Placental epithelial cell (primary cell): ENCODE results near the gene UIMC1. TPM values are rescaled to one million over a fixed set of nuclear protein-coding genes. Genes with fewer than 3 reads are reported as not detected.

Source experiments
- total RNA-seq: library from RNA; depleted of rRNA; stranded (reverse); fragments of >200 nt; gene quantifications from 2 replicates; pipeline ENCODE4 v1.2.3, GENCODE V29; 2012

Gene UIMC1
- 29.8 and 41.6 TPM in 2 replicates for total RNA-seq

DNA sequence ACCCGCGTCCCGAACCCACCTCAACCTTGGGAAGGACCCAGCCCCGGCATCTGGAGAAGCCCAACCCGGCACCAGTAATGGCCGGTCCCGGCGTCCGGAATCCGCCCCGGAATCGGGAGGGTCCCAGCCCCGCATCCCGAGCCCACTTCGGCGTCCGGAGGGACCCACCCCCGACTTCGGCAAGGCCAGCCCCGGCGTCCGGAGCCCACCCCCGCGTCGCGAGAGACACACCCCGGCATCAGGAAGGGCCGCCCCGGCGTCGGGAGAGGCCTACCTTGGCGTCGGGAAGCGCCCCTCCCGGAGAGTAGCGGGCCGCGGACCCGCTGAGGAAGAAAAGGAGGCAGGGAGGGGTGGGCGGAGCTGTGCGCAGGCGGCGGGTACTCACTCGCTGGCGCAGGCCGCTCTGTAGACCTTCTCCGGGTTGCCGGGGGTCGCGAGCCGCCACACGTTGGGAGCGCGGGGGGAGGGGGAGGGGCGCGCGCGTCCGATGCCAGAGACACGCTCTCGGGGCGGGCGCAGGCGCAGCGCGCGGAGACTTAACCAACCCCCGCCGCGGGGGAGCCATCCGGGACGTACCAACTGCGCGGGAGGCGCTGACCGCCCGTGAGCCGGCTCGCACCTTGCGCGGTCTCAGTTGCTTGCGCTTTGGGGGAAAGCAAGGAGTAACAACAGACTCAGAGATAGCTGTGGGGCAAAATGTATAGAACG, at the start of gene UIMC1:
Gene UIMC1 (minus strand): TSS at position 515 of the 708 bp plus-strand sequence. CDS start 24,164 bp downstream, outside the sequence.

DNA sequence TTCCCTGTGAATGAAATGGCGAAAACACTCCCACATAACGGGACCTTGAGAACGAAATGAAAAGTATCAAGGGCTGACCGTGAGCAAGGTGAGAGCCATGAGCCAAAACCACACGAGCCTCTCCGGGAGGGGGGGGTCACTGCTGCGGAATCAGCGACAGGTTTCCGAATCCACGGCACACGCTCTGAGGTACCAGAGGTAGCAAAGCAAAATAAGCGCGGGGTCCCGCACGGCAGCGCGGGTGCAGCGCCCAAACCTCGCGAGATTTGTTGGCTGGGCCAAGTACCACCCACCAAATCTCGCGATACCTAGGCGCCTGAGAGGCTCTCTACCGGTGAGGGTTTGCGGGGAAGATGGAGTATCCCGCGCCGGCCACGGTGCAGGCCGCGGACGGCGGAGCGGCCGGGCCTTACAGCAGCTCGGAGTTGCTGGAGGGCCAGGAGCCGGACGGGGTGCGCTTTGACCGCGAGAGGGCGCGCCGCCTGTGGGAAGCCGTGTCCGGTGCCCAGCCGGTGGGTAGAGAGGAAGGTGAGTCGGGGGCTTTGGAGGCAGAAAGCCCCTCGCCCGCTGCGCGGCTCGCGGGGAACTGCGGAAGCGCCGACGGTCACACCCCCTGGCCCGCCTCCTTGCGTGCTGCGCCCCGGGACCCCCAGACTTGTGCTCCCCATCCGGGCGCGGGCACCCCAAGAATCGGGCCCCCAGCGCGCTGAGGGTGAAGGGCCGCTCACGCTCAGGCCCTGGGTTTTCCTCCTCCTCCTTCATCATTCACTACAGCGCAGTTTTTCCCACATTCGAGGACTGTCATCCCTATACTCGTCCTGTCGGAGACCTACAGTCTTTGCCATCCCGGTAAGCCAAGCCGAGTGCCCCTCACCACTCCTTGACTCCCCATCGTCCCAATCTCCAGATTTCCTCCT, 16.1 kb upstream of the UIMC1 start, which contains the start of gene ZNF346:
Gene ZNF346 (plus strand): TSS at position 311 of the 917 bp plus-strand sequence. CDS start 43 bp downstream, at position 354.

DNA sequence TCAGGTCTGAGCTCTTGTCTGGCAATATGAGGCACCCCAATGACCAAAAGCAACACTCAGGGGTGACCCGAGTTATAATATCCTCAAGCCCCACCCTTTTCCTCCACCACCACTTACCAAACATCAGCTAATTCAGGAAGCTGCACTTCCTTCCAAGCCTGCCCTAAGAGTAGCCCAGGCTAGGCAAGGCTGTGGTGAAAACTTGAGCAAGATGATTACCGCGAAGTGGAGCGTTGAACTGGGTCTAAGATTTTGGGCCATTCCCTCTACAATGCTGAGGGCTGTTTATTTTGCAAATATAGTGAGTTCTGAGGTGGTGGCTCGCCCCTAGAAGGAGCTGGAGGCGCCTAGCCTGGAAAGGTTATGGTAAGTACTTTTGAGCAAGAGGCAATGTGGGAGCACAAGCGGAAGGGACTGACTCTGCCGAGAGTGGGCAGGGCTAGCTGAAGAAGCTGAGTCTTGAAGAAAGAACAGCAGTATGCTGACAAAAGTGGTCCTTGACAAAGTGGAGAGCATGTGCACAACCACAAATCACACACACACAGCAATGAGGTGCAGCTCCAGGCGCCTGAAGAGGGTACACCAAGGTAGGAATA, 107.2 kb downstream of the UIMC1 start, which contains the start of gene HK3:
Gene HK3 (minus strand): TSS at position 51 of the 596 bp plus-strand sequence. CDS start 3,187 bp downstream, outside the sequence.

Other genes starting within 250 kb of the UIMC1 start
- gene UNC5A, start 196.2 kb downstream of the UIMC1 start, total RNA-seq = not detected in 2 replicates
- gene HK3, start 107.4 kb downstream of the UIMC1 start, total RNA-seq = under 0.01 TPM in 1 of 2 replicates, not detected in the other
- 12.6 and 16.9 TPM in 2 replicates for gene ZNF346, start 15.9 kb upstream of the UIMC1 start, total RNA-seq
- gene FGFR4, start 80.1 kb upstream of the UIMC1 start, total RNA-seq = 2.4 and 6.4 TPM in 2 replicates
- 60.5 and 61.5 TPM in 2 replicates for gene NSD1, start 127.0 kb upstream of the UIMC1 start, total RNA-seq